Loucy (cell line): ENCODE results near the gene SART1.
"Not testable (repeated sequence)": the region's sequence is repeated elsewhere in the genome, so short reads cannot be mapped to it uniquely, and the experiment has no call there.

Source experiments
- H2AFZ ChIP-seq: fragments of 200-600 bp; sonication (generic); 2 replicates; pipeline ENCODE4 v1.6.0; 2016; ENCODE audit warnings: antibody characterized with exemption, mild to moderate bottlenecking, low read length, moderate library complexity
- H3F3A ChIP-seq: fragments of 200-600 bp; 2 replicates; pipeline ENCODE4 v1.6.0; 2016; ENCODE audit warnings: antibody characterized with exemption, low read depth, mild to moderate bottlenecking
- H3K27me3 ChIP-seq: fragments of 200-600 bp; sonication (generic); 2 replicates; pipeline ENCODE4 v1.6.1; 2014; ENCODE audit warnings: low read length, mild to moderate bottlenecking; ENCODE audit not compliant: insufficient read depth, poor library complexity, severe bottlenecking
- H3K36me3 ChIP-seq: fragments of 200-600 bp; sonication (generic); 2 replicates; pipeline ENCODE4 v1.6.1; 2016; ENCODE audit warnings: low read length; ENCODE audit not compliant: insufficient read depth
- H3K4me1 ChIP-seq: fragments of 200-600 bp; sonication (generic); 2 replicates; pipeline ENCODE4 v1.5.1; 2014; ENCODE audit warnings: low read length, mild to moderate bottlenecking; ENCODE audit not compliant: insufficient read depth, poor library complexity, severe bottlenecking
- H3K4me2 ChIP-seq: fragments of 200-600 bp; sonication (generic); 2 replicates; pipeline ENCODE4 v1.6.0; 2014; ENCODE audit warnings: antibody characterized with exemption, low read length, low read depth, mild to moderate bottlenecking; ENCODE audit not compliant: poor library complexity, severe bottlenecking
- H3K4me3 ChIP-seq: fragments of 200-600 bp; sonication (generic); 2 replicates; pipeline ENCODE4 v1.5.1; 2014; ENCODE audit warnings: low read length, mild to moderate bottlenecking, mixed read lengths; ENCODE audit not compliant: poor library complexity, severe bottlenecking
- H3K79me2 ChIP-seq: fragments of 200-600 bp; sonication (generic); 2 replicates; pipeline ENCODE4 v1.6.1; 2014; ENCODE audit warnings: low read length; ENCODE audit not compliant: insufficient read depth
- H3K9ac ChIP-seq: fragments of 200-600 bp; sonication (generic); 2 replicates; pipeline ENCODE4 v1.6.0; 2014; ENCODE audit warnings: mild to moderate bottlenecking, low read depth, low read length, moderate library complexity; ENCODE audit not compliant: poor library complexity, severe bottlenecking
- H3K9me2 ChIP-seq: fragments of 200-600 bp; sonication (generic); replicated peaks from 2 replicates; pipeline ENCODE4 v1.6.1; 2016; ENCODE audit warnings: low read depth, low read length, mixed read lengths
- H3K9me3 ChIP-seq: fragments of 200-600 bp; sonication (generic); 2 replicates; pipeline ENCODE4 v1.6.1; 2014; ENCODE audit warnings: mild to moderate bottlenecking, antibody characterized with exemption, low read length, low read depth; ENCODE audit not compliant: insufficient read depth
- H4K20me1 ChIP-seq: fragments of 200-600 bp; sonication (generic); 2 replicates; pipeline ENCODE4 v1.6.0; 2014; ENCODE audit warnings: antibody characterized with exemption, low read length, mild to moderate bottlenecking; ENCODE audit not compliant: insufficient read depth, poor library complexity, severe bottlenecking
- EZH2phosphoT487 ChIP-seq: fragments of 200-600 bp; IDR thresholded peaks from 2 replicates; pipeline ENCODE4 v1.6.1; 2018; ENCODE audit warnings: antibody characterized with exemption, mild to moderate bottlenecking, moderate library complexity, borderline replicate concordance
- TF ChIP-seq, protein P1 (sequence below): fragments of 200-600 bp; sonication (generic); conservative IDR thresholded peaks from 2 replicates; pipeline ENCODE4 v1.5.1; 2014; ENCODE audit warnings: mild to moderate bottlenecking, antibody characterized with exemption, low read length

The SART1 gene

DNA sequence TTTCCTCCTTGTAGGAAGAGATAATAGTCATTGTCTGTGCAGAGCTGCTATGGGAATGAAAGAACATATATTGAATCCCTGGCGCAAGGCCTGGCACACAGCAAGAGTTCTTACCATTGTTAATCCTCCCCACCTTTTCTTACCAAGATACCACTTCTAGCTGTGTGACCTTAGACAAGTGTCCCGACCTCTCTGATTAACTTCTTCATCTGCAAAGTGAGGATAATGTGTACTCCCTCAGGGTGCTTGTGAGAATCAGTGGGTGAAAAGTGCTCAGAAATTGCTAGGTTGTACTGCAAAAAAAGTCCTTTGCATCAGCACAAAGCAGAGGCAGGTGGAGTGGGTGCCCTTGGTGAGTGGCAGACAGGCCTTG, 46.5 kb downstream of the SART1 start:
- Histone ChIP-seq H2AFZ (no peak overlapping the region), H3F3A (no peaks in the 10 kb centered on the region), H3K9me2 (no peaks in the 10 kb centered on the region), H3K9me3 (no peaks in the 10 kb centered on the region), H3K4me2 (no peak overlapping the region), H3K36me3 (no peaks in the 10 kb centered on the region; the same call in 1 of the 2 replicates), H3K4me1 (peaks cover 16% of the 10 kb centered on the region), H3K79me2 (peaks cover 19% of the 10 kb centered on the region), H3K4me3 (no peak overlapping the region), H3K27me3 (no peaks in the 10 kb centered on the region), H4K20me1 (peaks cover 6% of the 10 kb centered on the region), H3K9ac (no peak overlapping the region)
- TF ChIP-seq, protein P1, sequence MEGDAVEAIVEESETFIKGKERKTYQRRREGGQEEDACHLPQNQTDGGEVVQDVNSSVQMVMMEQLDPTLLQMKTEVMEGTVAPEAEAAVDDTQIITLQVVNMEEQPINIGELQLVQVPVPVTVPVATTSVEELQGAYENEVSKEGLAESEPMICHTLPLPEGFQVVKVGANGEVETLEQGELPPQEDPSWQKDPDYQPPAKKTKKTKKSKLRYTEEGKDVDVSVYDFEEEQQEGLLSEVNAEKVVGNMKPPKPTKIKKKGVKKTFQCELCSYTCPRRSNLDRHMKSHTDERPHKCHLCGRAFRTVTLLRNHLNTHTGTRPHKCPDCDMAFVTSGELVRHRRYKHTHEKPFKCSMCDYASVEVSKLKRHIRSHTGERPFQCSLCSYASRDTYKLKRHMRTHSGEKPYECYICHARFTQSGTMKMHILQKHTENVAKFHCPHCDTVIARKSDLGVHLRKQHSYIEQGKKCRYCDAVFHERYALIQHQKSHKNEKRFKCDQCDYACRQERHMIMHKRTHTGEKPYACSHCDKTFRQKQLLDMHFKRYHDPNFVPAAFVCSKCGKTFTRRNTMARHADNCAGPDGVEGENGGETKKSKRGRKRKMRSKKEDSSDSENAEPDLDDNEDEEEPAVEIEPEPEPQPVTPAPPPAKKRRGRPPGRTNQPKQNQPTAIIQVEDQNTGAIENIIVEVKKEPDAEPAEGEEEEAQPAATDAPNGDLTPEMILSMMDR = no peak
- no peak for TF ChIP-seq EZH2phosphoT487

DNA sequence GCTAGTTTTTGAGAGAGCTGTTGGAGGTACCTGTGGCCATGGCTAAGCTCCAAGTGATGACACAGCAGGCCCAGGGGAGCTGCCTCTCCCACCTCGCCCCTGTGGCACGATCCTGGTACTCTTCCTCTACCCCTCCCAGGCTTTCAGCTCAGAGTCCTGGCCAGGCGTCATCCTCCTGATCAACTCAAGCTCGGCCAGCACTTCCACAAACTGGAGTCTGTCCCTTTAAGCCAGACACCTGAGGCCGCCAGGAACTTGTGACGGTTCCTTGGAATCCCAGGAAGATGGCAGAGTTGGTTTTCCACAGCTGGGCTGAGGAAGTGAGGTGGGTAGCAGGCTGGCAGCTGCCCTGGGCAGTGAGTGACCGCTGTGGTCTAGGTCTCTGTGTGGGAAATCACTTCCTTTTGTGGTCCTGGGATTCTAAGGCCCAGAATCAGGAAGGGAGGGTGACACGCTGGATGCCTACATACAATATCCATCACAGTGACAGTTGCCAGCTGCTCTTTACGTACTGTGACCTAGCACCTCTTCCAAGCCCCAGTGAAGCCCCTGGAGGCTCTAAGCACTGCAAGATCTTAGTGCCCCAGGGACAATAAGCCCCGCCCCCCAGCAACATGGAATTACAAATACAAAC, 47.1 kb downstream of the SART1 start:
- Histone ChIP-seq H3K9me2 (no peaks in the 10 kb centered on the region), H3F3A (no peaks in the 10 kb centered on the region), H4K20me1 (peaks cover under 1% of the 10 kb centered on the region), H3K9ac (no peak overlapping the region), H3K79me2 (peaks cover 14% of the 10 kb centered on the region), H3K4me2 (no peak overlapping the region), H2AFZ (no peak overlapping the region), H3K36me3 (no peaks in the 10 kb centered on the region; the same call in 1 of the 2 replicates), H3K27me3 (no peaks in the 10 kb centered on the region), H3K4me1 (peaks cover 13% of the 10 kb centered on the region), H3K9me3 (no peaks in the 10 kb centered on the region), H3K4me3 (no peak overlapping the region)
- TF ChIP-seq, protein P1 = no peak
- TF ChIP-seq EZH2phosphoT487 = no peak

DNA sequence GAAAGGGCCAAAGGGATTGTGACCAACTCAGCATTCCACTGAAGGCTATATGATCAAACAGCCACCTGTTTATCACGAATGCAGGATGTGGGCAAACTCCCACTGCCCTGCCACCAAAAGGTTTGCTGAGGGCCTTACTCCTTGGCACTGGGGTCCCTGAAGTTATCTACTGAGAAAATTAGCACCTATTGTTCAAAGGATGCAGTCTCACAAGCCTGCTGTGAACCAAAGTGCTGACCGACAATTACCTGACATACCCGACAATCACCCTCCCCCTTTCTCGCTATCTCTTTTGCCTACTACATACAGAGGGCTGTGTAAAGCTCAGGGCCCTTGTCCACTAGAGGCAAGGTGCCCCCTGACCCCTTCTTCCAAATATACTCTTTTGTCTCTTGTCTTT, 48.5 kb downstream of the SART1 start:
- H3K9me2 ChIP-seq, H3F3A ChIP-seq, H3K4me2 ChIP-seq, H2AFZ ChIP-seq, H3K9me3 ChIP-seq, H3K79me2 ChIP-seq, H4K20me1 ChIP-seq, H3K9ac ChIP-seq, H3K27me3 ChIP-seq, H3K36me3 ChIP-seq, H3K4me3 ChIP-seq: not testable (repeated sequence)
- H3K4me1 ChIP-seq = peaks cover 12% of the 10 kb centered on the region

DNA sequence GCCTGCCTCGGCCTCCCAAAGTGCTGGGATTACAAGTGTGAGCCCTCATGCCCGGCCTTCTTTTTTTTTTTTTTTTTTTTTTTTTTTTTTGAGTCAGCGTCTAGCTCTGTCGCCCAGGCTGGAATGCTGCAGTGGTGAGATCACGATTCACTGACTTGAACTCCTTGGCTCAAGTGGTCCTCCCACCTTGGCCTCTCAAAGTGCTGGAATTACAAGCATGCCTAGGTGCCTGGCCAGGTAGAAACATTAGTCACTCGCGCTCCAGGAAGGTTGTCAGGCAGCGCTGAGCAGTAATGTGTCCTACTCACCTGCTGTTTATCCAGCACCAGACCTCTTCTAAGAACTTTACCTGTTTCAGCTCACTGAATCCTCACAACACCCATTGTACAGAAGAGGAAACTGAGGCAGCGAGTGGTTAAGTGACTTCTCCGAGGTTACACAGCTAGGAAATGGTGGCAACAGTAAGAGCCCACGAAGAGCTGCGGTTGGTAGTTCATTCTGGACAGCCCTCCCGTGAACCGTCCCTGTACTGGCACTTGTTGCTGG, 49.8 kb downstream of the SART1 start:
- Histone ChIP-seq H3K4me2 (no peak overlapping the region), H3K9me3 (no peaks in the 10 kb centered on the region), H3K9me2 (no peaks in the 10 kb centered on the region), H3K79me2 (no peaks in the 10 kb centered on the region), H3K4me1 (peaks cover 12% of the 10 kb centered on the region), H3F3A (no peaks in the 10 kb centered on the region), H3K27me3 (no peaks in the 10 kb centered on the region), H2AFZ (no peak overlapping the region), H3K36me3 (no peaks in the 10 kb centered on the region), H3K4me3 (no peak overlapping the region), H4K20me1 (no peaks in the 10 kb centered on the region), H3K9ac (no peak overlapping the region)
- TF ChIP-seq EZH2phosphoT487 = no peak
- TF ChIP-seq, protein P1 = no peak
